AG10803 (cell line): ENCODE data around the gene TH.

Experiments
- DNase-seq: peaks from one replicate; pipeline ENCODE4 v3.0.0; 2010; ENCODE audit warnings: low read depth
- H3K4me3 ChIP-seq: 2 replicates; pipeline ENCODE4 v1.5.1; 2011; ENCODE audit warnings: mild to moderate bottlenecking, low read length, control low read depth
- TF ChIP-seq, protein P1 (sequence below): conservative IDR thresholded peaks from 2 replicates; pipeline ENCODE4 v1.5.1; 2011; ENCODE audit warnings: mild to moderate bottlenecking, low read length, control low read depth, inconsistent platforms

The TH gene

DNA sequence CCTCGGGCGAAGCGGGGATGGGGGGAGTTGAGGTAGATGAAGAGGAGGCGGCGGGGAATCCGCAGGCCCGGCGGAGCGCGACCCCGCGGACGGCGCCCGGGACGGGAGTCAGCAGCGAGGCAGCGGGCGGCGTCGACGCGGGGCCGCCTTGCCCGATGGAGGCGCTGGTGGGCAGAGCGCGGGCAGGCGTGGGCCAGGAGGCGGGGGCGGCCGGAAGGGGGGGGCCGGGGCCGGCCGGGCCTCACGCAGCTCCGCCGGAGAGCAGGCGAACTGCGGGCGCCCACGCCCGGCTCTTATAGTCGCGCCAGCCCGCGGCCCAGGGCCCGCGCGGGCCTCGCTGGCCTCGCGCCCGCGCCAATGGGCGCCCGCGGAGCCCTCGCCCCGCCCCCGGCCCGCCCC is 32.5 kb downstream of the TH start, which contains the start of gene IGF2:
Gene IGF2 (minus strand): TSS at position 267 of the 399 bp plus-strand sequence. CDS start 3,866 bp downstream, outside the sequence.
- DNase-seq: no peak
- TF ChIP-seq, protein P1, sequence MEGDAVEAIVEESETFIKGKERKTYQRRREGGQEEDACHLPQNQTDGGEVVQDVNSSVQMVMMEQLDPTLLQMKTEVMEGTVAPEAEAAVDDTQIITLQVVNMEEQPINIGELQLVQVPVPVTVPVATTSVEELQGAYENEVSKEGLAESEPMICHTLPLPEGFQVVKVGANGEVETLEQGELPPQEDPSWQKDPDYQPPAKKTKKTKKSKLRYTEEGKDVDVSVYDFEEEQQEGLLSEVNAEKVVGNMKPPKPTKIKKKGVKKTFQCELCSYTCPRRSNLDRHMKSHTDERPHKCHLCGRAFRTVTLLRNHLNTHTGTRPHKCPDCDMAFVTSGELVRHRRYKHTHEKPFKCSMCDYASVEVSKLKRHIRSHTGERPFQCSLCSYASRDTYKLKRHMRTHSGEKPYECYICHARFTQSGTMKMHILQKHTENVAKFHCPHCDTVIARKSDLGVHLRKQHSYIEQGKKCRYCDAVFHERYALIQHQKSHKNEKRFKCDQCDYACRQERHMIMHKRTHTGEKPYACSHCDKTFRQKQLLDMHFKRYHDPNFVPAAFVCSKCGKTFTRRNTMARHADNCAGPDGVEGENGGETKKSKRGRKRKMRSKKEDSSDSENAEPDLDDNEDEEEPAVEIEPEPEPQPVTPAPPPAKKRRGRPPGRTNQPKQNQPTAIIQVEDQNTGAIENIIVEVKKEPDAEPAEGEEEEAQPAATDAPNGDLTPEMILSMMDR: no peak
- no peak within 1 kb of the TSS; the same call in 1 of the 2 replicates for H3K4me3 ChIP-seq

DNA sequence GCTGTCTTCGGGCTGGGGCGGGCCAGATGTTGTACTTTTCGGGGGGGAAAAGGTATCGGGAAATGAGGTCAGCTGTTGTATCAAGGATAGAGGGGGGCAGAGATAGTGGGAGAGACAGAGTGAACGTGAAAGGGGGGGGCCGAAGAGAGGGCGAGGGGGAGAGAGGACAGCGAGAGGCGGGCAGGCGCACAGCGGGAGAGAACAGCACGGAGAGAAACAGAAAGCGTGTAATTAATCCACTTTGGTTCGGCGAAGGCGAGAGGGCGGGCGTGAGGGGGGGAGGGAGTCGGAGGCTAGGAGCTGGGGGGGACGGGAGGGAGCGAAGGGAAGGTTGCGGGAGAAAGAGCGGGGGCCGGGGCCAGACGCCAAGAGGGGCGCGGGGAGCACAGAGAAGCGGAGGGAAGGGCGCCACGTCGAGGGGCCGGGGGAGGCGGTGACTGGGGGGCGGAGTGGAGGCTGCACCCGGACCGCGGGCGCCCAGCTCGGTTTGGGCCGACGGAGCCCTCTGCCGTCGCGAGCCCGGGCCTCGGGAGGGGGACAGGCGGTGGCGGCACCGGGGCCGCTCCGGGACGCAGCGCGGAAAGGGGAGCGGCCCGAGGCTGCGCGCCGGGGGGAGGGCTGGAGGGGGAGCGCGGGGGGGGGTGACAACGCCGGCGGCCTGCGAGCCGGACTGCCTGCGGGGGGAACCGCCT is 33.0 kb downstream of the TH start:
- no peak for DNase-seq
- TF ChIP-seq, protein P1: no peak
- no peak overlapping the region; the same call in 1 of the 2 replicates for H3K4me3 ChIP-seq

DNA sequence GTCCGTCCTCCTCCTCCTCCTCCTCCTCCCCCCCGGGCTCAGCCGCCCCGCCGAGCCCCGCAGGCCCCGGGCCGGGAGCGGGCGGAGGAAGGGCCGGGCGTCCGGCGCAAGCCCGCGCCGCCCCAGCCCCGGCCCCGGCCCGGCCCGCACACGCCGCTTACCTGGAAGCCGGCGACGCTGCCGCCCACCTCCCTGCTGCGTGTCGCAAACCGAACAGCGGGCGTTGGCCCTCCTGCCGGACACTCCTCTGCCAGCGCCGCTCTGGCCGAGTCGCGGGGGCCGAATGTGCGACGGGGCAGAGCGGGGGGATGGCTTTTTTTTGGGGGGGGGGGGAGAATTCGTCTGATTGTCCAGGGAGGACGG is 33.6 kb downstream of the TH start:
- DNase-seq: no peak
- H3K4me3 ChIP-seq: no peak overlapping the region

DNA sequence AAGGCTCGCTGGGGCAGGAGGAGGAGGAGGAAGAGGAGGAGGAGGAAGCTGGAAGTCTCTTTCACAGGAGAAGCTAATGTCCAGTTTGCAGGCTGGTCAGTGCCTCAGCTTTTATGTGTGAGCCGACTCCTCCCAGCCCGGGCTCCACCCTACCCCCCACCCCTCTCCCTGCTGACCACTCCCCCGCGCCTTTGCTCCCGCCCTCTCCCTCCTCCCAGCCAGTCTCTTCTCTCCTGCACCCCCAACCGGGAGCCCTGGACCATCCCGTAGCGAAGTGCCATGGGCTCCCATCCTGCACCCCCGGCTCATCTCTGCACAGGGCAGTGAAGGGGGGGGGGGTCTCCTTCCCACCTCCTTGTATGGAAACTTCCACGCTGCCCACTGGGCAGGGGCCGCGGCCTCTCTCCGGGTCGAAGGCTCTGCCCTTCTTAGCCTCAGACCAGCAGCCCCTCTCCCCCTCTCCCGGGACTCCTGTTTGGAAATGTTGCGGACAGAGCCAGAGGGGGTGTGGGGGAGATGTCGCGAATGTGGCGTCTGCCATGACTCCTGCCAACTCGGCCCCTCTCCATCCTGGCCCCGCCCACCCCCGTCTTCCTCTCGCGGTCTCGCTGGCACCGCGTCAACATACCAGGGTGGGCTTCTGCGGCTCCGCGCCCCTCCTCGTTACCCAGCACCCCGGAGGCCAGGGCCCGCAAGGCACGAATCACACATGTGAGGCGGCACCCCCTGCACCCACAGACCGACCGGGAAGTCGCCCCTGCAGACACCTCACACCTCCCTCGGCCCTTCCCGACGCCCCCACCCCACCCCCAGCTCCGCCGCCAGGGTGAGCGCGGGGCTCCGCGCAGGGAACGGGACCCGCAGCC is 34.2 kb downstream of the TH start:
- DNase-seq: peak; percentile 25
- TF ChIP-seq, protein P1: no peak
- no peak overlapping the region for H3K4me3 ChIP-seq

More for the DNA sequence above, 33.6 kb downstream of the TH start:
- TF ChIP-seq, protein P1: no peak

DNA sequence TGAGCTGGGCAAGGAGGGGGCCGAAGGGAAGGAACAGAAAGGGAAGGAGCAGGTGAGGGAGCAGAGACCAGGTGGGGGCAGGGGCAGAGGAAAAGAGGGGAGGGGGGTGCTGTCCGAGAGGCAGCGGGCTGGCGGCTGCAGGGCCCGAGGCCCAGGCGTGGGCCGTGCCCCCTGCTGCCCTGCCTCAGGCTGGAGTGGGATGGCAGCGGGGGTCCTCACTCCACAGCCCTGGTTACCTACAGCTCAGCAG is 34.7 kb downstream of the TH start:
- no peak overlapping the region for H3K4me3 ChIP-seq
- DNase-seq: no peak

DNA sequence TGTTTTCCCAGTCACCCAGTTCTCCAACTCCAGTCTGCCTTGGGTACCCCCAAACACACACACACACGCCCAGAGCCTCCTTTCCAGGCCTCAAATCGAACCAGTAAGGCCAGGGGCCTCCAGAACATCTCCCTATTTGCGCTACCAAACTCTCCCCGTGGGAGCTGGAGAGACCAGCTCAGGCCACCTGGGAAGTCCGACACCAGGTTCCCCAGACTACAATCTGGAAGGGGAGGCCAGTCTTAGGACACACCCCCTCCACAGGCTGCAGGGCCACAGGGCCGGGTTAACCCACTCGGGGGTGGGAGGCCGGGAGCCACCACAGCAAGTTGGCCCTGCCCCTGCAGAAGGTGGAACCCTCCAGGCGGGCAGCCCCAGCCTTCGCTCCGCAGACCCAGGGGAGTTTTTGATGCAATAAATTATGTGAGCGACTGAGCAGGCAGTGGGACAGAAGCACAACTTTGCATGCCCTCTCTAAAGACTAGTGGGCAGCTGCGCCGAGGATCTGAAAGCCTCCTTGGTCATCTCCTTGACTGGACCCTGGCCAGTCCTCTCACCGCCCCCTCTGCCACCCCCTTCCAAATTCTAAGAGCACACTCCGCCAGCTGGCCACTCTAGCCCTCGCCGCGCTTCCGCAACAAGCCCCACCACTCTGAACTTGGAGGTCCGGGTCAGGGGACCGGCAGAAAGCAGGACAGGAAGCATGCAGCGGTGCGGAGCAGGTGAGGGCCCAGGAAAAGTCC is 35.2 kb downstream of the TH start:
- no peak overlapping the region for H3K4me3 ChIP-seq
- TF ChIP-seq, protein P1: no peak
- DNase-seq: no peak

More for the DNA sequence above, 34.7 kb downstream of the TH start:
- TF ChIP-seq, protein P1: no peak
